Measurements from ENCODE around the gene ARID3B.

DNA sequence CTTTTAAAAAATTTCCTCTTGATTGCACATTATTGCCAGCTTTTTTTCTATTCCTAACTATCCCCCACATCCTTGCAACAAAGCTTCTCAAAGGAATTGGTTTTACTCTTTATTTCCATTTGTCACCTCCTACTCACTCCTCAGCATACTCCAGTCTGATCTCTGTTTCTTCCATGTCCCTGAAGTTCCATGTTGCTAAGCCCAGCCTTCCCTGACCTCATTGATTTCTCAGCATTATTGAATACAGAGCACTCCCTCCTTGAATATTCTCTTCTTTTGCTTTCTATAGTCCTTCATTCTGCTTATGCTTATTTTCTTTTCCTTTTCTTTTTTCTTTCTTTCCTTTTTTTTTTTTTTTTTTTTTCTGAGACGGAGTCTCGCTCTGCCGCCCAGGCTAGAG, 10.7 kb downstream of the ARID3B start:
- TF ChIP-seq EZH2 (IDR thresholded peaks at IDR 0.05; ENCODE audit: low read length, missing control alignments) (no peak), CTCF (conservative IDR thresholded peaks at IDR 0.05 in 1 of 2, IDR thresholded peaks at IDR 0.05 in 1 of 2; ENCODE audit: low read depth in 1 of 2, low read length in 2 of 2) (no peak)
